ENCODE results near the gene ZNF490. TPM values are rescaled to one million over a fixed set of nuclear protein-coding genes. Genes with fewer than 3 reads are reported as not detected.

Gene ZNF490
- total and polyA plus RNA-seq, 8 donors = 0.25 to 7.5 (median 4.7) TPM; not detected in 2

GRCh38 chr19:12641456-12641855, 30.8 kb upstream of the ZNF490 start:
- WGBS, 5 donors = 72 to 85% (median 75%) methylated on average over 13 of the region's 13 CpGs
- no peak for TF ChIP-seq CTCF (IDR thresholded peaks at IDR 0.05)
- TF ChIP-seq POLR2AphosphoS5 (IDR thresholded peaks at IDR 0.05) = no peak
- TF ChIP-seq POLR2A (IDR thresholded peaks at IDR 0.05) = no peak
- TF ChIP-seq EP300 (IDR thresholded peaks at IDR 0.05) = no peak
- Histone ChIP-seq H3K4me1 (peaks cover 9 to 13% (median 11%) of the 10 kb centered on the region in 4 donors), H3K27ac (no peak overlapping the region), H3K36me3 (peaks cover 0 to 11% (median 0%) of the 10 kb centered on the region in 4 donors), H3K27me3 (no peaks in the 10 kb centered on the region), H3K4me3 (no peak overlapping the region), H3K9me3 (no peaks in the 10 kb centered on the region)
- no peak for DNase-seq
- intact Hi-C loops (cut with DNase I; ENCODE audit: low total_unique reads) = no loop called here

- peak; percentile 85 to 94 for DNase-seq
- no peak for TF ChIP-seq POLR2A (IDR thresholded peaks at IDR 0.05)
- TF ChIP-seq CTCF (IDR thresholded peaks at IDR 0.05) = peak in 5 of 7 experiments; percentile 64 to 86 (median 70)
- TF ChIP-seq EP300 (IDR thresholded peaks at IDR 0.05) = no peak
- TF ChIP-seq POLR2AphosphoS5 (IDR thresholded peaks at IDR 0.05) = peak in 1 of 3 donors; percentile 61
- 6 to 27% (median 8%) methylated on average over 9 to 39 of the region's 39 CpGs for WGBS, 5 donors
- Histone ChIP-seq H3K4me1 (peaks cover 9 to 13% (median 11%) of the 10 kb centered on the region in 4 donors), H3K4me3 (peak overlapping the region; percentile 15 to 32 (median 24)), H3K9me3 (no peaks in the 10 kb centered on the region), H3K36me3 (peaks cover 0 to 7% (median 0%) of the 10 kb centered on the region in 4 donors), H3K27ac (peak overlapping the region in 1 of 5 donors; percentile 31), H3K27me3 (no peaks in the 10 kb centered on the region)
- intact Hi-C loops (cut with DNase I; ENCODE audit: low total_unique reads) = no loop called here
These were observed 29.4 kb upstream of the ZNF490 start for GRCh38 chr19:12639901-12640613.

- 92 to 96% (median 95%) methylated on average over 21 to 22 of the region's 22 CpGs for WGBS, 5 donors
- TF ChIP-seq CTCF (IDR thresholded peaks at IDR 0.05) (no peak), EP300 (IDR thresholded peaks at IDR 0.05) (no peak), POLR2AphosphoS5 (IDR thresholded peaks at IDR 0.05) (no peak), POLR2A (IDR thresholded peaks at IDR 0.05) (no peak)
- Histone ChIP-seq H3K27me3 (no peaks in the 10 kb centered on the region), H3K27ac (no peak overlapping the region), H3K9me3 (no peaks in the 10 kb centered on the region), H3K4me3 (no peak overlapping the region), H3K36me3 (peaks cover 0 to under 1% (median 0%) of the 10 kb centered on the region in 4 donors), H3K4me1 (peaks cover 9 to 13% (median 11%) of the 10 kb centered on the region in 4 donors)
- DNase-seq = no peak
- intact Hi-C loops (cut with DNase I; ENCODE audit: low total_unique reads) = no loop called here
These were observed 28.1 kb upstream of the ZNF490 start for GRCh38 chr19:12638611-12639182.

- Histone ChIP-seq H3K27ac (no peak overlapping the region), H3K9me3 (no peaks in the 10 kb centered on the region), H3K4me1 (peaks cover 9 to 13% (median 11%) of the 10 kb centered on the region in 4 donors), H3K27me3 (no peaks in the 10 kb centered on the region), H3K4me3 (no peak overlapping the region), H3K36me3 (peaks cover 0 to 19% (median 11%) of the 10 kb centered on the region in 4 donors)
- TF ChIP-seq POLR2A (IDR thresholded peaks at IDR 0.05) = no peak
- no peak for TF ChIP-seq CTCF (IDR thresholded peaks at IDR 0.05)
- TF ChIP-seq EP300 (IDR thresholded peaks at IDR 0.05) = no peak
- TF ChIP-seq POLR2AphosphoS5 (IDR thresholded peaks at IDR 0.05) = no peak
- intact Hi-C loops (cut with DNase I; ENCODE audit: low total_unique reads) = no loop called here
- no peak for DNase-seq
- WGBS, 5 donors = 72 to 79% (median 75%) methylated on average over 12 to 13 of the region's 13 CpGs
These were observed 26.0 kb upstream of the ZNF490 start for GRCh38 chr19:12636631-12637030.

Measured in stomach (tissue), 9 donors.